ENCODE data around the gene UST. TPM values are rescaled to one million over a fixed set of nuclear protein-coding genes. Genes with fewer than 3 reads are reported as not detected.

The UST gene
- total RNA-seq, 2 donors from 2014 or later: 1.1 to 2.7 TPM

- TF ChIP-seq CTCF (IDR thresholded peaks at IDR 0.05): no peak
- H3K9ac ChIP-seq (ENCODE audit: low read depth in 2 of 2, low read length in 2 of 2): no peak overlapping the region
- no peak overlapping the region for H3K4me3 ChIP-seq
- H3K27ac ChIP-seq: no peak overlapping the region
- H3K36me3 ChIP-seq: no peaks in the 10 kb centered on the region
- DNase-seq: no peak
- no peaks in the 10 kb centered on the region for H3K4me1 ChIP-seq
- intact Hi-C loops (cut with DNase I): no loop called here
- no peaks in the 10 kb centered on the region for H3K9me3 ChIP-seq
- no peaks in the 10 kb centered on the region for H3K27me3 ChIP-seq
These were observed 265.3 kb downstream of the UST start for GRCh38 chr6:149012040-149012545.

- DNase-seq: no peak
- Histone ChIP-seq H3K27me3 (no peaks in the 10 kb centered on the region), H3K9ac (ENCODE audit: low read depth in 2 of 2, low read length in 2 of 2) (no peak overlapping the region), H3K4me3 (no peak overlapping the region), H3K9me3 (no peaks in the 10 kb centered on the region), H3K27ac (no peak overlapping the region), H3K36me3 (no peaks in the 10 kb centered on the region), H3K4me1 (no peaks in the 10 kb centered on the region)
- intact Hi-C loops (cut with DNase I): no loop called here
- no peak for TF ChIP-seq CTCF (IDR thresholded peaks at IDR 0.05)
These were observed 266.9 kb downstream of the UST start for GRCh38 chr6:149013586-149014344.

GRCh38 chr6:149014631-149015534, 268.1 kb downstream of the UST start:
- Histone ChIP-seq H3K36me3 (no peaks in the 10 kb centered on the region), H3K9me3 (no peaks in the 10 kb centered on the region), H3K27ac (no peak overlapping the region), H3K4me3 (no peak overlapping the region), H3K27me3 (no peaks in the 10 kb centered on the region), H3K4me1 (no peaks in the 10 kb centered on the region), H3K9ac (ENCODE audit: low read depth in 2 of 2, low read length in 2 of 2) (no peak overlapping the region)
- DNase-seq: no peak
- TF ChIP-seq CTCF (IDR thresholded peaks at IDR 0.05): no peak
- intact Hi-C loops (cut with DNase I): no loop called here

- no peak overlapping the region for H3K4me3 ChIP-seq
- no peaks in the 10 kb centered on the region for H3K36me3 ChIP-seq
- H3K27me3 ChIP-seq: no peaks in the 10 kb centered on the region
- H3K4me1 ChIP-seq: no peaks in the 10 kb centered on the region
- intact Hi-C loops (cut with DNase I): no loop called here
- no peak overlapping the region for H3K9ac ChIP-seq (ENCODE audit: low read depth in 2 of 2, low read length in 2 of 2)
- no peak overlapping the region for H3K27ac ChIP-seq
- H3K9me3 ChIP-seq: no peaks in the 10 kb centered on the region
- TF ChIP-seq CTCF (IDR thresholded peaks at IDR 0.05): no peak
- DNase-seq: no peak
These were observed 269.0 kb downstream of the UST start for GRCh38 chr6:149015535-149016525.

- intact Hi-C loops (cut with DNase I): no loop called here
These were observed 269.9 kb downstream of the UST start for GRCh38 chr6:149016716-149017115.

More at GRCh38 chr6:149016716-149017115, 269.9 kb downstream of the UST start:
- H3K4me3 ChIP-seq: no peak overlapping the region
- H3K27me3 ChIP-seq: no peaks in the 10 kb centered on the region
- H3K27ac ChIP-seq: no peak overlapping the region
- no peak for TF ChIP-seq CTCF (IDR thresholded peaks at IDR 0.05)
- no peaks in the 10 kb centered on the region for H3K4me1 ChIP-seq
- no peak for DNase-seq
- H3K9ac ChIP-seq (ENCODE audit: low read depth in 2 of 2, low read length in 2 of 2): no peak overlapping the region
- no peaks in the 10 kb centered on the region for H3K9me3 ChIP-seq
- H3K36me3 ChIP-seq: no peaks in the 10 kb centered on the region
